HG02678 (cell line): ENCODE measurements around the gene C1orf52.

Experiments used
- ATAC-seq: cut with Tn5 transposase; IDR thresholded peaks from one replicate; pipeline ENCODE4 v1.9.1; 2021; ENCODE audit warnings: mild to moderate bottlenecking, moderate library complexity; ENCODE audit not compliant: unreplicated experiment

Gene C1orf52

DNA sequence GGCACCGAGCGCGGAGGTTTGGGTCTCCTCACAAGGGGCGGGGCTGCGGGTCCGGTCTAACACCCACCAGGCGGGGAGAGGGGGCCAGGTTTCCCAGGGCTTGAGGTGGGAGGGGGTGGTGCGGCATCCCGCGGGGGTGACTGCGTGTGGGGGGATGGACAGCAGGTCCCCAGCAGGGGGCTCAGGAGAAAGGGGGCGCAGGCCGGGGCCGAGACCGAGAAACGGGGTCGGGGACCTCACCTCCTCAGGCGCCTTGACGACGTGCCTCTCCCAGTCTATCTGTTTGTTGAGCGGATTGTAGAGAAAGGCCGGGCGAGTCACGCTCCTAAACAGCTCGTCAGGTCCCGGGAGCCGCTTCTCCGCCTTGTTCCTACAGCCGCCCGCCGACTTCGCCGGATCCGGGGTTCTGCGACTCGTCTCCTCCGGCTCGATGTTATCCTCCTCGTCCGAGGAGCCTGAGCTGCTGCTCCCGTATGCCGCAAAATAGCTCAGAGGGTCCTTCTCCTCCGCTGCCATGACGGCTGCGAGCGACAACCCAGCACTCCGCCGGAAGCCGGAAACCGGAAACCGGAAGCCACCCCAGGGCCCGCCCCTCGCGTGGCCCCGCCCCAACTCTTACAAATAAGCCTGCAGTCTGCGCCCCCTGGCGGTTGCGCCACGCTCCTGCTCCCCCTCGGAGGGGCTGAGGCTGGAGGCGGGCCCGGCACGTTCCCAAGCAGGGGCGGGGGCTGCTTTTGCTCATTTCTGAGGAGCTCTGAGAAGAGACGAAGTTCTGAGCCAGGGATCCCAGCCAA lies at the start of gene C1orf52:
Gene C1orf52 (minus strand): TSS at position 545 of the 794 bp plus-strand sequence. CDS start 29 bp downstream, at position 516.
- ATAC-seq, result peak; percentile 98

DNA sequence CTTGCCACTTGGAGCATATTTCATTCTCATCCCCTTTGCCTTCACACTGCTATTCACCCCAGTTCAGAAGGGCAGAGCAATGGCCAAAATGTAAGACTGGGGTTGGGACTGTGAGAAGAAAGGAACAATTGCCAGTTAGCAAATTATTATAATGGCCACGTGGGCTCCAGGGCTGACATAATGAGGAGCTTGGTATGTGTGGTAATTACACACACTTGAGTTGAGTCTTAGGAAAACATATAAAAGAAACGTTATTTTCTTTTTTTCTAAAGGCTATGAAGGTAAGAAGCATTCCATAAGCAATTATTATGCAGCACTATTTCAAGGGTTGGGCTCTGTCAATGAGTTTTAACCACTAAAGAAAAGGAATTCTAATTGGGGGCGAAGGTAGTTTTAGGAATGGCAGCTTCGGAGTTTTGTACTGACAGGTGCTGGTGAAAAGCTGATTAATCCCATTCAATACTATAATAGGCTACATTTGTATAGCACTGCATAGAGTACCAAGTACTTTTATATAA lies 49.4 kb upstream of the C1orf52 start:
- ATAC-seq, result no peak

DNA sequence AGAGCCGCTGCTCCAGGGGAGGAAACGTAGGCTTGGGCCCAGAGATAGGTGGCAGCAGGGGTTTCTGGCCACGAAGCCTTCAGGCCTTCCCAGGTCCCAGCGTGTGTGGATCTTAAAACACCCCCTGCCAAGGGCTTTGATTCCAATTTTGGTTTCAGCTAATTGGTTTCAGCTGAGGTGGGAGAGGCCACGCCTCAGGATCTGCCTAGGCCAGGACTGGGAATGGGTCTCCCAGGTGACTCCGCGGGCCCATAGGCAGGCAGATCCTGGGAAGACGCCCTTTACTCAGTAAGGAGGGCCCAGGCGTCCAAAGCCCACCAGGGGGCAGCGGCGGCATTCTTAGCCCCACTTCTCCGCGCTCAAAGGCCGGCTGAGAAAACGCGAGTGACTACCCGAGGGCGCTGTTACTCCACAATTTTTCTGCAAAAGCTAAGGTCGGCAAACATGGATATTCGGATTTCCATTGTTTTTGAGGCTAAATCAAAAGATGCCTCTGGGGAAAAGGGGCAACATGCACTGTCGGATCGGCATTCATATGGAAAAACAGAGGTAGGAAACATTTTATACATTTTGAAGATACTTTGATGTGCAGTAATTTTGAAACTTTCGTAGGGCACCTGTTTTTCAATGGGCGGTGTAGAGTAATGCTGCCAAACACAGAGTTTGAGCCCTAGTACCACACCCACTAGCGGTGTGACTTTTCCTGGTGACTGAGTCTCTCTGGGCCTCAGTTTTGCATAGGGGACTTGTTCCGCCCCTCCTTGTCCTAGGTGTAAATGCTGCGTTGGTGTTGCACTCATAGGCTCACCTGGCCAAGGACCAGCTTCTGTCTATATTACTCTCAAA lies 48.7 kb upstream of the C1orf52 start:
- ATAC-seq, result peak; percentile 89

DNA sequence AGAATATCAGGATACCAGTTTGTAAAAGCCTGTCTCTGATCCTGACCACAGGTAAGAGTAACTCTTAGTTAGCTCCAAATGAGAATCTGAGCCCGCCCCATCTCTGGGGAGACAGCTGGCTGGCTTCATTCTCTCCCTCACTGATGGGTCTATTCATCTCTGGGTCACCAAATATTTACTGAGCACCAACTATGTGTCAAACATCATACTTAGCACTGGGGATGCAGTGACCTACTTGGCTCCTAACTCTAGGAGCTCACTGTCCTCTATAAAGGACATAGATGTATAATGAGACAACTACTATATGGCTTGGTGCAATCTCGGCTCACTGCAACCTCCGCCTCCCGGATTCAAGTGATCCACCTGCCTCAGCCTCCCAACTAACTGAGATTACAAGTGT lies 46.8 kb upstream of the C1orf52 start:
- ATAC-seq, result no peak

DNA sequence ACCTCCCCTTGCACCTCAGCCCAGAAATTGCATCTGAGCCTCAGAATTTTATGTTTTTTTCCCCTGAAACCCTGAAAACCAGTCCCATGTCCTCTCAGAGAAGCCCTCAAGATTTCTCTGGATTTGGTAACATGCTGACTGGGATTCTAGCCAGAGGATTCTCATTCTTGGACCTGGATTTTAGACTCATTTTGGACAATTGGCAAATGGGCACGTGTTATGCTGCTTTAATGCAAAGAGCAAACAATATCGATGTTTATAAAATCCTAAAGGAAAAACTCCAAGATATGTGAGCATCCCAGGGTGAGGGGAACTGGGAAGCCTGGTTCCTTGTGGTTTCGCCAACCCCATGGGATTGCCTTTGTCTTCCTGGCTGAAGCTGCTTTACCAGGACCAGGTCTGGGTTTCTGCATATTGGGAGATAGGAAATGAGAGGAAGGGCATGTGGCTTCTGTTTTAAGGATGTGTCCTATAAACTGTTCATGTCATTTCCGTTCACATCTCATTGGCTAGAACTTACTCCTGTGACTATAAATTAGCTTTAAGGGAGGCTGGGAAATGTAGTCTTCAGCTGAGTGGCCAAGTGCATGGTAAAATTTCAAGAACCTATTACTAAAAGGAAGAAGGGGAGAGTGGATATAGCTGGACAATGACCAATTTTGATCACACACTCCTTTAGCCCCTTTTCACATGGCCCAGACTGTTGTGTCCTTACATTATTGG lies 44.1 kb upstream of the C1orf52 start:
- no peak for ATAC-seq

DNA sequence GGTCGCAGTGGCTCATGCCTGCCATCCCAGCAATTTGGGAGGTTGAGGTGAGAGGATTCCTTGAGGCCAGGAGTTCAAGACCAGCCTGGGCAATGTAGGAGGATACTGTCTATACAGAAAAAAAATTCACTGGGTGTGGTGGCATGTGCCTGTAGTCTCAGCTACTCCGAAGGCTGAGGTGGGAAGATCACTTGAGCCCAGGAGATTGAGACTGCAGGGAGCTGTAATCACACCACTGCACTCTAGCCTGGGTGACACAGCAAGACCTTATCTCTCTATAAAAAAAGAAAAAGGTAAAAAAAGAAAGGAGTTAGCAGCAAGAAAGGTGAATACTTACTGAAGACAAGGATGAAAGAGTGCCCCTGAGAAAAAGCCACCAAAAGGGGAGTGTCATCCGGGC lies 40.7 kb upstream of the C1orf52 start:
- ATAC-seq, result no peak

DNA sequence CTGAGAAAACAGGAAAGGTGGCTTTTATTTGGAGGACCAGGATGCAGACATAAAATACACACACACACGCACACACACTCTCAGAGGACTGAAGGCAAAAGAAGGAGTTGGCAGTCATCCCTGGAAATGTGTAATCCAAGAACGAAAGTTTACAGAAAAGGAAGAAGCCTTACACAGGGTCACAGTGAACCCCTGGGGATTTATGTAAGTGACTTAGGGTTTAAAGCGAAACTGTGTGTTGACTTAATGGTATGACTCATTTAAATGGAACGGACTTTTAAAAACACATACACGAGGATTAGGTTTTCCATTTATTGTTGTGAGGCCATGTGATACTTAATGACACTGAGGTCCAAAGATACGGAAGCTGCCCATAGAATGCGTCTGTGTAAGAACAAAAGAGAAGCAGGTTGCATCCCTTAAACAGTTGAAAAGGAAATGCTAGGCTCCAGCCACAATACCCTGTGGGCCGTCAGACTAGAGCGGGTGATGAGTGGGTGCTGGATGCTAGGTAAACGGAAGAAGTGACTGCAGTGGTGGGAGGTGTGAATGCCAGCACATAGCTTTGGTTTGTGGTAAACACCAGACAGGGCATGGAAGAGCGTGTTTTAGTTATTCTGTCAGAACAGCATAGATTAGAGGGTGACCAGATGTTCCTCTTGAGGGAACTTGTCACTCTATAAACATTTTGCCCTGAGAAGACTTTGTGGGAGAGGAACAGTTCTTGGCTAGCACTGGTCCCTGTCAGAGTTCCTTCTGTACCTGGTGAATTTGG lies 38.6 kb upstream of the C1orf52 start:
- peak; percentile 96 for ATAC-seq

DNA sequence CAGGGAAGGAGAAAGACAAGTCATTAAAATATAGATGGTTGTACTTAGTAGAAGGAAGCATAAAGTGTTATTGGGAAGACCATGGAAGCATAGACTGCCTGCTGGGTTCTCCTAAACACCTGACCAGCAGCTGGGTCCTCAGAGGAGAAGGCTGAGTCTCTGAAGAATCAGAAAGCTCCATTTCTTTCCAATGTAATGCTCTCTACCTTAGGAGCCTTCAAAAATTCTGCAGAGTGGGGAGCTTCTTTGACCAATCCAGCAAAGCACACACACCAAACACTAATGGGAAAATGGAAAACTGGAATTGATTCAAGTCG lies 38.0 kb upstream of the C1orf52 start:
- no peak for ATAC-seq

DNA sequence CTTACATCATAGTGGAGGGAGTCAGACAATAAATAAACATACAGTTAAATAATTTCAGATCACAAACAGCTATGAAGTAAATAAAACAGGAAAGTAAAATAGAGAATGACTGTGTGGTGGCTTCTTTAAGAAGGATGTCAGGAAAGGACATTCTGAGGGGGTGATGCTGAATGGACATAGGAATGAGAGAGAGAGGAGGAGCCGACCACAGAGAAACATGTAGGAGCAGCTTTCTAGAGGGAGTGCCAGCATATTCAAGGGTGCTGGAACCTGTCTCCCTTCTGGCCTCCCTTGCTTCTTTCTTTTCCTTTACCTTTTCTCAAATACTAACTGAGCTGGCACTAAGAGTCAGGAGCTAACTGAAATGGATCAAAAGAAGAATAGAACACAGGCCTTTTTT lies 37.5 kb upstream of the C1orf52 start:
- no peak for ATAC-seq

DNA sequence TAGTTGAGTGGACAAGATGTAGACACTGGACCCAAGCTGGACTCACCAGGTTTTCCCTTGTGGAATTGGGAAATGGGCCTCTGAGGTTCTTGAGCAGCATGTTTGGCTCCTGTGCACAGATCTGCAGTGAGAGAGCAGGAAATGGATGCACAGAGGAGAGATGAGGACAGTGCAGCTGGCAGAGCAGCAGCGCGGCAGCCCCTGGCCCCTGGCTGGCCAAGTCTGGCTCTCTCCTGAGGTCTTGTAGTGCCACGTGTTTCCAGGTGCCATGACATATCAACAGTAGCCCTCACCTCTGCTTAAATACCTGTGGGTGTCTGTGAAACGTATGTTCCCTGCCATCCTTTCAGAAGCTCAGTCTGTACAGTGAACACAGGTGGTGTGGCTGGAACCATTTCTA lies 36.2 kb upstream of the C1orf52 start:
- no peak for ATAC-seq

DNA sequence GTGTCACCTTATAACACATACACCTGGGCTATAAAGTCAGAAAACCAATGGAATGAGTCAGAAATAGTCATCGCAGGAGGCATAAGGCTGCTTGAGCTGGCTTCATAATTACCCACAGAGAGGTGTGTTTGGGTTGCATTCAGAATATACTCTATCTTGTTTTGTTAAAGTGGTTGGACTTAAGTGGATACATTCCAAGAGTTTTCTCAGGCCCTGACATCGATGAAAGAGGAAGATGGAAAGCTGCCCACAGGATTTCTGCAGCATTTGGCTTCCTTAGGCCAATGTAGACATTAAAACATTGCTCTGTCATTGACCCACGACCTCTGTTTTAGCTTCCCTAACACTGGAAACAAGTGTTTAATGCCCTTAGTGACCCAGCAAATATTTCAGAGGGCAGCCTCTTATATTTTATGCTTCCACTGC lies 35.6 kb upstream of the C1orf52 start:
- no peak for ATAC-seq

DNA sequence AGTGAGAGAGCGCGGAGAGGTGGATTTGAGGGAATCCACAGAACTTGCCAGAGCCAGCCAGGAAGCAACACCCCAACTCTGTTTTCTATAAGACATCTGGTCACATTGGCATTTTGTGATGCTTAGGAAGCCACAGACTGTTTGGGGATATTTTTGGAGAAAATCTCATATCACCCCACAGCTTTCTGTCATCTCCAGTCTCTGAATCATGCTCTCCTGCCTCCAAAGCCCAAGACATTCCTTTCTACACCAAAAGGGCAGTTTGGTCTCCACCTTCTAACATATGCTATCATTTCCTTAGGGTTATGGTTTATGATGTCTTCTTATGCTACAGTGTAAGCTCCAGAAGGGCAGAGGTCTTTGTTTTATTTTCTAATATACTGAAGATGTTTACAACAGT lies 31.4 kb upstream of the C1orf52 start:
- no peak for ATAC-seq

DNA sequence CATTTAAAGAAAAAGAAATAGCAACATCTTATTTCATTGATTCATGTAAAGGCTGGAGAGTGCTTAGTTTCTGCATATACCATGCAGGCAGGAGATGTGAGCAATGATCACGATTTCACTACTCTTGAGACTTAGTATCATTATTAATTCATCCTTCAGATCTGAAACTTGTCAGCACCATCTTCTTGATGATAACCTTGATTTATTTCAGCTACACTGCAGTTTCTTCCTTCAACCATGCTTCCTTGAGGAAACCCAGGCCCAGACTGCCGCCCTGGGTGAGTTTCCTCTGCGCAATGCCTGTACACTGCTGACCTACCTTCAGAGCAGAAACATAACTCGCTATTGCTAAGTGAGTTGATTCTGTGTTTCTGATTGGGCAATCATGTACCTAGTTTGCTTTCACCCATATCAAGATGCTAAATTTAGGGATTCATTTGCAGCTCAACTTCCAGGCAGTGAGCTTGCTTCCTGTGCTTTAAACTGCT lies 30.4 kb upstream of the C1orf52 start:
- no peak for ATAC-seq

DNA sequence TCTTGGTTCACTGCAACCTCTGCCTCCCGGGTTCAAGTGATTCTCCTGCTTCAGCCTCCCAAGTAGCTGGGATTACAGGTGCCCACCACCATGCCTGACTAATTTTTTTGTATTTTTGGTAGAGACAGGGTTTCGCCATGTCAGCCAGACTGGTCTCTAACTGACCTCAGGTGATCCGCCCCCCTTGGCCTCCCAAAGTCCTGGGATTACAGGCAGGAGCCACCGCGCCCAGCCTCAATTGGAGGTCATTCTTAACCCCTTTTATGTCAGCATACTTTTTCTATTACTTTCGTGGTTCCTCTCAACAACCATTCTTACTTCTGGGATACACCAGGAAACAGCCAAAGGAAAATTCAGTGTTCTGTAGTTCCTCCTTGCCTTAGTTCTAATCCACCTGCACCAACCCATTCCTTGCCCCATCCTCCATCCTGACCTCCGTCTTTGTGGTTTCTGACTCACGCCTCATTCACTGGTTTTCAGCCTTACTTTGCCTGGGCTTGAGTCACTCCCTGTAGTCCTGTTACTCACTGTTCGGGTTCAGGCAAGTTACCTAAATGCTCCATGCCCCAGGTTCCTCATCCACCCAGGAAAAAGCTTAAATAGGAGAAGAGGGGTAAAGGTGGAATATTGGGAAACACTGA lies 29.9 kb upstream of the C1orf52 start:
- no peak for ATAC-seq

DNA sequence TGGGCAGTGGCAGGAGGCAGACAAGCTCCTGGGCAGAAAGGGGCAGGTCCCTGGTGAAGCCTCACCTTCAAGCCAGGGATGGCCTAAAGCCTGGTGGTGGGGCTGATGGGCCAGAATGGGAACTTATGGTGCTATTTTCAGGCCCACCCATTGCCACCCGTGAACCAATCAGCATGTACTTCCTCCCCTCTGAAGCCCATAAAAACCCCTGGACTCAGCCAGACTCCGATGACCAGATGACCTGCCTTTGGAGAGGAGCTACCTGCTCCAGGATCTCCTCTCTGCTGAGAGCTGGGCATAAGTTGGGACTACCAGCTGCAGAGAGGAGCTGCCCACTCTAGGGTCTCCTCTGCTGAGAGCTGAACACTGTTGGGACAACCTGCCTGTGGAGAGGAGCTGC lies 24.7 kb upstream of the C1orf52 start:
- ATAC-seq, result no peak

DNA sequence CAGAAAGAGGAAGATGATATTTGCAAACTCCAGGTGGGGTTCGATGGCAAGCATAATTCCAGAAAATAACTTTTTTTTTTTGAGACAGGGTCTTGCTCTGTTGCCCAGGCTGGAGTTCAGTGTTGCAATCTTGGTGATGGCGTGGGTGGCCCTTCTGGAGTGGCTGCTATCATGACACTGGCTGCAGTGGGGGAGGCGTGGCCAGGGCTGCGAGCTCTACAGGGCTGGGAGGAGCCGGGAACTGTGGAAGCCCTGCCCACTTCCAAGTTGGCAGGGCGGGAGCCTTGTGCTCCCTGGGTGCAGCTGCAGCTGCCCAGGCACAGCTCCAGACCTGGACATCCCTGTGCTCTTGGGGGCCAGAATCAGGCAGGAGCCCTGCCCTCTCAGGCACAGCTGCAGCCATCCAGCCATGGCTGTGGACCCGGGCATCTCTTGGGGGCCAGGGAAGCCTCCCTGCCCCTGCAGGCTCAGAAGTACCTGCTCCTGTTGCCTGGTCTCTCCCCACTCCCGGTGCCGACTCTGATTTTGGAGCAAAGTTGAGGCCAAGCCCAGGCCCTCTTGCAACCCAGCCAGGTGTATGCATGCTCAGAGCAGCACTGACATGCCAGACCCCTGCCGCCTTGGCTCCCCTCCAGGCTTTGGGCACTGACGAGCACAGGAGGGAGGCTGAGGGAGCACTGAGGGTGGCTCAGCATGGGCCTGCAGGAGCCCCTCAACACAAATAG lies 24.2 kb upstream of the C1orf52 start:
- no peak for ATAC-seq

DNA sequence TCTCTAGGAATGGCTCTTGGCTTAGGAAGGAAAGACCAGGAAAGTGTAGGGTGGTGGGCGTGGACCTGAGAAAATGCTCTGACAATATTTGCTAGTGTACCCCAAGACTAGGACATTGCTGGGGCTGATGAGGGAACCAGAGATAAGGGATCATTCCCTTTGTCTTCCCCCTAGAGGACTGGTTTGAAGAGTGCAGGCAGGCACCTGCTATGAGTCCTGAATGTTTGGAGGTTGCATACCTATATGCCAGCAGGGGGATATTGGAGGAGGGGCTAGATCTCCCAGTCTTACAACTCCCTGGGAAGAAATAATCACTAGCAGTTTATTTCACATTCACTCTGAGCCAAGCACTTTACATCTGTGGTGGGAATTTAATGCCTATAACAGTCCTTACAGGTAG lies 23.0 kb upstream of the C1orf52 start:
- no peak for ATAC-seq

DNA sequence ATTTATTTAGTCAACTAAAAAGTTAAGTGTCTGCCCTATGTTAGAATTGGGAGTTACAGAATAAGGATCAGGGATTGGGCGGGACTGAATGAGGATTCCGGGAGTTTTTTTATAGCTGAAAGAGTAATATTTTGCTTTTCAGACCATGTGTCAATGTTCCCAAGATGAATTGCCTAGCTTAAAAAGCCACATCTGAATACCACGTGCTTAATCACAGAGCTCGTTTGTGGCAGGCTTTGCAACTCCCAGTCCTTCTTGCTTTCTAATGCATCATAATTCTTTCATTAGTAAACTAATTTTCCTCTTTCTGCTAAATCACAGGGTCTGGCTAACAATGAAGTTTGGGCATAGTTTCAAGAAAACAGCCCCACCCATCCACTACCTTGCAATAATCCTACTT lies 21.2 kb upstream of the C1orf52 start:
- no peak for ATAC-seq

DNA sequence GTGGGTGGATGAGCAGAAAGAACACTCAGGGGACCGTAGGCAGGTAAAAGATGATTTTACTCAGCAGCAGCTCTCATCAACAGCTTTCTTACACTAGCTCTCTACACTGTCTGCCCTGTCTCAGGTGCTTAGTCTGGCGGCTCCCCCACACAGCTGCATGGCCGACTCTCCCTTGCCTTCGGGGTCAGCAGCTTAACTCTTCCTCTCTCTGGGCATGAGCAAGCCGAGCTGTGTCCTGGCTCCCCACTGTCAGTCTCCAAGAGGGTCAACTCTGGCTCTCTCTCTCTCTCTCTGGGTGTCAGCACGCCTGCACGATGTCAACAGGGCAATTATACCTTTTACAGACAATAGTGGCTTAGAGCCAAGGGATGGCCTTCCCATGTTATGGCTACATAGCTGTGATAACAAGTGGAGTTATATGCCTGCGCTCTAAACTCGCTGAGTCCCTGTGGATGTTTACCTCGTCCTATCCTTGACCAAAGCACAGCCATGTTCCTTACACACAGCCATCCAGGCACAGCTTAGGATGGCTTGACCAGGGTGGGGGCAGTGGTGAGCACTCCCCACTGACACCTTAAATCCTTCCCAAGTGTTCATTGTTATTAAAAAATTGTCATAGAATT lies 20.1 kb upstream of the C1orf52 start:
- ATAC-seq, result no peak
